ENCODE results near the gene C1orf159.

C1orf159 gene

GRCh38 chr1:1048765-1049164 lies 67.1 kb downstream of the C1orf159 start:
- POLR2A ChIA-PET: no interaction called here
- no peak for DNase-seq (ENCODE audit: extremely low spot score)
- CTCF ChIA-PET: interaction anchor here (1.4 to 2.1 kb wide), 2 partner anchors 16 kb away, joined by 4 read pairs; no protein-coding TSS in a partner anchor
- no peak for TF ChIP-seq CTCF (IDR thresholded peaks at IDR 0.05; ENCODE audit: control extremely low read depth, extremely low read depth, low read depth, missing control alignments)

- CTCF ChIA-PET: interaction anchor here (1.4 to 2.1 kb wide), 3 partner anchors 15 to 16 kb away, joined by 3 to 4 read pairs (median 4); no protein-coding TSS in a partner anchor
- no peak for TF ChIP-seq CTCF (IDR thresholded peaks at IDR 0.05; ENCODE audit: control extremely low read depth, extremely low read depth, low read depth, missing control alignments)
- DNase-seq (ENCODE audit: extremely low spot score): no peak
- POLR2A ChIA-PET: no interaction called here
Observed at GRCh38 chr1:1047963-1048362, 67.9 kb downstream of the C1orf159 start.

- no peak for DNase-seq (ENCODE audit: extremely low spot score)
- TF ChIP-seq CTCF (IDR thresholded peaks at IDR 0.05; ENCODE audit: control extremely low read depth, extremely low read depth, low read depth, missing control alignments): no peak
- ChIA-PET POLR2A (no interaction called here), CTCF (interaction anchor here (1.0 to 1.4 kb wide), 2 partner anchors 17 to 46 kb away, joined by 3 read pairs; no protein-coding TSS in a partner anchor)
Observed at GRCh38 chr1:1047407-1047806, 68.5 kb downstream of the C1orf159 start.

GRCh38 chr1:1046767-1047166 lies 69.1 kb downstream of the C1orf159 start:
- no peak for DNase-seq (ENCODE audit: extremely low spot score)
- no peak for TF ChIP-seq CTCF (IDR thresholded peaks at IDR 0.05; ENCODE audit: control extremely low read depth, extremely low read depth, low read depth, missing control alignments)
- ChIA-PET CTCF (interaction anchor here (1.0 to 1.4 kb wide), 2 partner anchors 17 to 46 kb away, joined by 3 read pairs; no protein-coding TSS in a partner anchor), POLR2A (no interaction called here)

- ChIA-PET POLR2A (no interaction called here), CTCF (no interaction called here)
- TF ChIP-seq CTCF (IDR thresholded peaks at IDR 0.05; ENCODE audit: control extremely low read depth, extremely low read depth, low read depth, missing control alignments): no peak
- DNase-seq (ENCODE audit: extremely low spot score): no peak
Observed at GRCh38 chr1:1046243-1046642, 69.6 kb downstream of the C1orf159 start.

GRCh38 chr1:1045129-1045528 lies 70.8 kb downstream of the C1orf159 start:
- TF ChIP-seq CTCF (IDR thresholded peaks at IDR 0.05; ENCODE audit: control extremely low read depth, extremely low read depth, low read depth, missing control alignments): no peak

More at GRCh38 chr1:1045129-1045528, 70.8 kb downstream of the C1orf159 start:
- ChIA-PET CTCF (no interaction called here), POLR2A (no interaction called here)
- no peak for DNase-seq (ENCODE audit: extremely low spot score)
